SK-N-SH treated with all-trans-retinoic acid at 6 μM for 48 hours (cell line): Measurements from ENCODE around the gene LRRC75A.

Experiments
- ATAC-seq: fragments of 200-7000 bp; cut with Tn5 transposase; 3 replicates; pipeline ENCODE4 v1.9.1; 2020; ENCODE audit warnings: mild to moderate bottlenecking, moderate library complexity
- ARNTL ChIP-seq: fragments of 450-650 bp; formaldehyde crosslinking; IDR thresholded peaks from 2 replicates; pipeline ENCODE4 v1.5.0; 2020; ENCODE audit warnings: low read depth, mild to moderate bottlenecking, moderate library complexity, borderline replicate concordance
- BACH2 ChIP-seq: fragments of 250-450 bp; sonication (Bioruptor Pico); IDR thresholded peaks from 2 replicates; pipeline ENCODE4 v1.9.0; 2021; ENCODE audit warnings: mild to moderate bottlenecking, borderline replicate concordance
- CSDC2 ChIP-seq: fragments of 250-450 bp; sonication (Bioruptor Pico); IDR thresholded peaks from 2 replicates; pipeline ENCODE4 v1.5.0; 2020; ENCODE audit warnings: mild to moderate bottlenecking, moderate library complexity
- ESRRG ChIP-seq: fragments of 250-450 bp; sonication (Bioruptor Pico); IDR thresholded peaks from 2 replicates; pipeline ENCODE4 v1.6.1; 2021; ENCODE audit warnings: mild to moderate bottlenecking
- ISL1 ChIP-seq: fragments of 250-450 bp; sonication (Bioruptor Pico); IDR thresholded peaks from 2 replicates; pipeline ENCODE4 v2.1.2; 2022; ENCODE audit warnings: mild to moderate bottlenecking, moderate library complexity
- OSR1 ChIP-seq: fragments of 250-450 bp; sonication (Bioruptor Pico); IDR thresholded peaks from 2 replicates; pipeline ENCODE4 v1.8.0; 2022; ENCODE audit warnings: moderate library complexity, mild to moderate bottlenecking, inconsistent platforms
- POU6F1 ChIP-seq: fragments of 250-450 bp; sonication (Bioruptor Pico); IDR thresholded peaks from 2 replicates; pipeline ENCODE4 v1.8.0; 2021; ENCODE audit warnings: low read depth, mild to moderate bottlenecking, moderate library complexity, borderline replicate concordance
- PPARA ChIP-seq: fragments of 250-450 bp; sonication (Bioruptor Pico); IDR thresholded peaks from 2 replicates; pipeline ENCODE4 v1.5.0; 2020; ENCODE audit warnings: mild to moderate bottlenecking, borderline replicate concordance
- RARB ChIP-seq: fragments of 250-450 bp; sonication (Bioruptor Pico); IDR thresholded peaks from 2 replicates; pipeline ENCODE4 v1.8.0; 2021; ENCODE audit warnings: mild to moderate bottlenecking, moderate library complexity
- SNAI2 ChIP-seq: fragments of 250-450 bp; sonication (Bioruptor Pico); IDR thresholded peaks from 2 replicates; pipeline ENCODE4 v1.5.0; 2020; ENCODE audit warnings: mild to moderate bottlenecking, moderate library complexity
- TCF4 ChIP-seq: fragments of 250-450 bp; sonication (Bioruptor Pico); IDR thresholded peaks from 2 replicates; pipeline ENCODE4 v1.8.0; 2021; ENCODE audit warnings: mild to moderate bottlenecking, moderate library complexity, borderline replicate concordance
- TOX ChIP-seq: fragments of 250-450 bp; sonication (Bioruptor Pico); IDR thresholded peaks from 2 replicates; pipeline ENCODE4 v1.8.0; 2021; ENCODE audit warnings: mild to moderate bottlenecking, moderate library complexity, borderline replicate concordance
- TSHZ2 ChIP-seq: fragments of 250-450 bp; sonication (Bioruptor Pico); IDR thresholded peaks from 2 replicates; pipeline ENCODE4 v1.5.0; 2020; ENCODE audit warnings: mild to moderate bottlenecking, moderate library complexity
- ZFP3 ChIP-seq: fragments of 250-450 bp; sonication (Bioruptor Pico); IDR thresholded peaks from 2 replicates; pipeline ENCODE4 v1.5.0; 2020; ENCODE audit warnings: mild to moderate bottlenecking, moderate library complexity
- ZFP30 ChIP-seq: fragments of 450-650 bp; formaldehyde crosslinking; IDR thresholded peaks from 2 replicates; pipeline ENCODE4 v1.5.0; 2022; ENCODE audit warnings: mild to moderate bottlenecking, moderate library complexity
- ZNF565 ChIP-seq: fragments of 450-650 bp; formaldehyde crosslinking; conservative IDR thresholded peaks from 2 replicates; pipeline ENCODE4 v1.5.0; 2020; ENCODE audit warnings: low read depth, mild to moderate bottlenecking, moderate library complexity
- ZNF70 ChIP-seq: fragments of 450-650 bp; formaldehyde crosslinking; IDR thresholded peaks from 2 replicates; pipeline ENCODE4 v1.5.0; 2020; ENCODE audit warnings: mild to moderate bottlenecking, moderate library complexity
- ZNF8 ChIP-seq: fragments of 450-650 bp; formaldehyde crosslinking; IDR thresholded peaks from 2 replicates; pipeline ENCODE4 v1.5.0; 2020; ENCODE audit warnings: mild to moderate bottlenecking, moderate library complexity
- TF ChIP-seq, protein P1 (sequence below): fragments of 250-450 bp; sonication (Bioruptor Pico); IDR thresholded peaks from 2 replicates; pipeline ENCODE4 v1.8.0; 2020; ENCODE audit warnings: mild to moderate bottlenecking, moderate library complexity, borderline replicate concordance
- TF ChIP-seq, protein P2 (sequence below): fragments of 250-450 bp; sonication (Bioruptor Pico); IDR thresholded peaks from 2 replicates; pipeline ENCODE4 v1.5.1; 2020; ENCODE audit warnings: low read depth, mild to moderate bottlenecking, moderate library complexity

Gene LRRC75A

GRCh38 chr17:16537130-16537458 lies 45.1 kb upstream of the LRRC75A start:
- no peak for ATAC-seq
- TF ChIP-seq TCF4 (CRISPR knock-in tag) (no peak), POU6F1 (no peak), ZFP3 (CRISPR knock-in tag) (no peak), BACH2 (no peak), ZNF70 (no peak)

DNA sequence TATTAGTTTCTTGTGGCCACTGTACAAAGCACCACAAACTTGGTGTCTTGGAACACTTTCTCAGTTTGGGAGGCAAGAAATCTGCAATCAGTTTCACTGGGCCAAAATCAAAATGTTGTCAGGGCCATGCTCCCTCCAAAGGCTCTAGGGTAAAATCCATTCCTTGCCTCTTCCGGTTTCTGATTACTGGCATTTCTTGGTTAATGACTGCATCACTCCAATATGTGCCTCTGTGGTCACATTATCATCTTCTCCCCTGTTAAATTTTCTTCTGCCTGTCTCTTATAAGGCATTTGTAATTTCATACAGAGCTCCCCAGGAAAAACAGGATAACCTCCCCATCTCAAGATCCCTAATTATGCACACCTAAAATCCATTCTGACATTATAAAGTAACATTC lies 42.2 kb upstream of the LRRC75A start:
- TF ChIP-seq TOX (CRISPR knock-in tag) (no peak), ZFP30 (no peak), OSR1 (no peak), ESRRG (CRISPR knock-in tag) (no peak), ARNTL (CRISPR knock-in tag) (no peak), SNAI2 (CRISPR knock-in tag) (no peak), ZNF70 (no peak), TCF4 (CRISPR knock-in tag) (no peak), ISL1 (CRISPR knock-in tag) (no peak), TSHZ2 (CRISPR knock-in tag) (no peak), RARB (CRISPR knock-in tag) (no peak), POU6F1 (no peak), ZNF8 (CRISPR knock-in tag) (no peak), BACH2 (no peak), CSDC2 (no peak), ZFP3 (CRISPR knock-in tag) (no peak)
- TF ChIP-seq, protein P1, sequence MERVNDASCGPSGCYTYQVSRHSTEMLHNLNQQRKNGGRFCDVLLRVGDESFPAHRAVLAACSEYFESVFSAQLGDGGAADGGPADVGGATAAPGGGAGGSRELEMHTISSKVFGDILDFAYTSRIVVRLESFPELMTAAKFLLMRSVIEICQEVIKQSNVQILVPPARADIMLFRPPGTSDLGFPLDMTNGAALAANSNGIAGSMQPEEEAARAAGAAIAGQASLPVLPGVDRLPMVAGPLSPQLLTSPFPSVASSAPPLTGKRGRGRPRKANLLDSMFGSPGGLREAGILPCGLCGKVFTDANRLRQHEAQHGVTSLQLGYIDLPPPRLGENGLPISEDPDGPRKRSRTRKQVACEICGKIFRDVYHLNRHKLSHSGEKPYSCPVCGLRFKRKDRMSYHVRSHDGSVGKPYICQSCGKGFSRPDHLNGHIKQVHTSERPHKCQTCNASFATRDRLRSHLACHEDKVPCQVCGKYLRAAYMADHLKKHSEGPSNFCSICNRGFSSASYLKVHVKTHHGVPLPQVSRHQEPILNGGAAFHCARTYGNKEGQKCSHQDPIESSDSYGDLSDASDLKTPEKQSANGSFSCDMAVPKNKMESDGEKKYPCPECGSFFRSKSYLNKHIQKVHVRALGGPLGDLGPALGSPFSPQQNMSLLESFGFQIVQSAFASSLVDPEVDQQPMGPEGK (CRISPR knock-in tag): no peak
- TF ChIP-seq, protein P2, sequence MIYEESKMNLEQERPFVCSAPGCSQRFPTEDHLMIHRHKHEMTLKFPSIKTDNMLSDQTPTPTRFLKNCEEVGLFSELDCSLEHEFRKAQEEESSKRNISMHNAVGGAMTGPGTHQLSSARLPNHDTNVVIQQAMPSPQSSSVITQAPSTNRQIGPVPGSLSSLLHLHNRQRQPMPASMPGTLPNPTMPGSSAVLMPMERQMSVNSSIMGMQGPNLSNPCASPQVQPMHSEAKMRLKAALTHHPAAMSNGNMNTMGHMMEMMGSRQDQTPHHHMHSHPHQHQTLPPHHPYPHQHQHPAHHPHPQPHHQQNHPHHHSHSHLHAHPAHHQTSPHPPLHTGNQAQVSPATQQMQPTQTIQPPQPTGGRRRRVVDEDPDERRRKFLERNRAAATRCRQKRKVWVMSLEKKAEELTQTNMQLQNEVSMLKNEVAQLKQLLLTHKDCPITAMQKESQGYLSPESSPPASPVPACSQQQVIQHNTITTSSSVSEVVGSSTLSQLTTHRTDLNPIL (CRISPR knock-in tag): no peak
- no peak for ATAC-seq

- no peak for ATAC-seq
- no peak for TF ChIP-seq CSDC2
- TF ChIP-seq, protein P2 (CRISPR knock-in tag): no peak
- no peak for TF ChIP-seq ISL1 (CRISPR knock-in tag)
- TF ChIP-seq PPARA: no peak
- no peak for TF ChIP-seq ZNF8 (CRISPR knock-in tag)
- TF ChIP-seq BACH2: no peak
- TF ChIP-seq ESRRG (CRISPR knock-in tag): no peak
- TF ChIP-seq POU6F1: no peak
- no peak for TF ChIP-seq ZFP30
- TF ChIP-seq, protein P1 (CRISPR knock-in tag): no peak
- TF ChIP-seq ZNF565 (CRISPR knock-in tag): no peak
- TF ChIP-seq TOX (CRISPR knock-in tag): no peak
- TF ChIP-seq ZFP3 (CRISPR knock-in tag): no peak
- TF ChIP-seq OSR1: no peak
- no peak for TF ChIP-seq ZNF70
These were observed 37.9 kb upstream of the LRRC75A start for GRCh38 chr17:16529906-16530305.
